Gastrocnemius medialis (tissue), 4 donors: ENCODE measurements around the gene TOB1.

ENCODE experiments used
- CTCF ChIP-seq, 5 experiments: fragments of 450-650 bp in 3 of 5; fragments of 200-600 bp in 2 of 5; sonication (generic) in 2 of 5; IDR thresholded peaks in 4 of 5; conservative IDR thresholded peaks in 1 of 5; 1 replicate in 4 of 5; 2 replicates in 1 of 5; pipeline ENCODE4 v1.5.1; 2016 to 2019; ENCODE audit warnings: antibody characterized with exemption in 5 of 5, mild to moderate bottlenecking in 3 of 5, moderate library complexity in 3 of 5
- POLR2A ChIP-seq, 2 donors: fragments of 450-650 bp; IDR thresholded peaks; one replicate each; pipeline ENCODE4 v1.6.1; 2017; ENCODE audit warnings: antibody characterized with exemption in 2 of 2, mild to moderate bottlenecking in 2 of 2, moderate library complexity in 2 of 2

GRCh38 chr17:50825188-50825587, 41.0 kb downstream of the TOB1 start:
- TF ChIP-seq CTCF (IDR thresholded peaks at IDR 0.05 in 4 of 5, conservative IDR thresholded peaks at IDR 0.05 in 1 of 5) (no peak), POLR2A (IDR thresholded peaks at IDR 0.05) (no peak)
